ENCODE measurements around the gene MCC. TPM values are rescaled to one million over a fixed set of nuclear protein-coding genes. Genes with fewer than 3 reads are reported as not detected.

MCC gene
- total RNA-seq, 1 experiment from 2014 or later: 0.60 TPM

- Histone ChIP-seq H3K27ac (ENCODE audit: low read depth, low read length, poor library complexity, severe bottlenecking) (no peak overlapping the region), H3K4me3 (ENCODE audit: low read depth, low read length, poor library complexity, severe bottlenecking) (no peak overlapping the region), H3K27me3 (replicated peaks; ENCODE audit: insufficient read depth, low read depth, low read length, poor library complexity) (no peaks in the 10 kb centered on the region), H3K36me3 (ENCODE audit: insufficient read depth, low read length, poor library complexity, severe bottlenecking) (no peaks in the 10 kb centered on the region), H3K9me3 (ENCODE audit: low read depth, low read length, poor library complexity, severe bottlenecking) (no peaks in the 10 kb centered on the region), H3K4me1 (ENCODE audit: insufficient read depth, low read length, poor library complexity, severe bottlenecking) (no peaks in the 10 kb centered on the region)
- CTCF ChIA-PET: no interaction called here
- DNase-seq (ENCODE audit: low spot score): no peak
- BruUV-seq (replicated peaks): no TSS peak
- TF ChIP-seq, protein P1, sequence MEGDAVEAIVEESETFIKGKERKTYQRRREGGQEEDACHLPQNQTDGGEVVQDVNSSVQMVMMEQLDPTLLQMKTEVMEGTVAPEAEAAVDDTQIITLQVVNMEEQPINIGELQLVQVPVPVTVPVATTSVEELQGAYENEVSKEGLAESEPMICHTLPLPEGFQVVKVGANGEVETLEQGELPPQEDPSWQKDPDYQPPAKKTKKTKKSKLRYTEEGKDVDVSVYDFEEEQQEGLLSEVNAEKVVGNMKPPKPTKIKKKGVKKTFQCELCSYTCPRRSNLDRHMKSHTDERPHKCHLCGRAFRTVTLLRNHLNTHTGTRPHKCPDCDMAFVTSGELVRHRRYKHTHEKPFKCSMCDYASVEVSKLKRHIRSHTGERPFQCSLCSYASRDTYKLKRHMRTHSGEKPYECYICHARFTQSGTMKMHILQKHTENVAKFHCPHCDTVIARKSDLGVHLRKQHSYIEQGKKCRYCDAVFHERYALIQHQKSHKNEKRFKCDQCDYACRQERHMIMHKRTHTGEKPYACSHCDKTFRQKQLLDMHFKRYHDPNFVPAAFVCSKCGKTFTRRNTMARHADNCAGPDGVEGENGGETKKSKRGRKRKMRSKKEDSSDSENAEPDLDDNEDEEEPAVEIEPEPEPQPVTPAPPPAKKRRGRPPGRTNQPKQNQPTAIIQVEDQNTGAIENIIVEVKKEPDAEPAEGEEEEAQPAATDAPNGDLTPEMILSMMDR (conservative IDR thresholded peaks at IDR 0.05; ENCODE audit: low read depth, low read length): no peak
- no peak for TF ChIP-seq EZH2 (IDR thresholded peaks at IDR 0.05; ENCODE audit: borderline replicate concordance, low read depth, low read length, poor library complexity, severe bottlenecking)
- intact Hi-C loops (cut with micrococcal nuclease; ENCODE audit: unreplicated experiment): no loop called here
- POLR2A ChIA-PET (ENCODE audit: low non-redundant PET): no interaction called here
Observed at GRCh38 chr5:113194591-113194990, 293.7 kb downstream of the MCC start.

DNA sequence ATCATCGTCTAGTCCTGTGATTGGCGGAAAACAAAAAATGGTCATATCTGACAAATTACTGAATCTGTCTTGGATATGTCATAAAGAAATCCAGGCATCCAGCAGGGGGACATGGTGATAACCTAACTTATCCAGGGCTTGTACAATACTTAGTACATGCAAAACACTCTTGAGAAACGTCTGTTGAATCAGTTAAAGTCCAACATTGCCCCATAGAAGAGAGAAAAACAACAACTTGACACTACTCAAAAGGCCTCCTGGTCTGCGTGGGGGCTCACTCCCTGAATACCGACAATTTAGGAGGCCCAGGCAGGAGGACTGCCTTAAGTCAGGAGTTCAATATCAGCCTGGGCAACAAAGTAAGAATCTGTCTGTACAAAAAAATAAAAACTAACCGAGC, 294.1 kb downstream of the MCC start:
- H3K27me3 ChIP-seq (replicated peaks; ENCODE audit: insufficient read depth, low read depth, low read length, poor library complexity): no peaks in the 10 kb centered on the region
- no peak overlapping the region for H3K4me3 ChIP-seq (ENCODE audit: low read depth, low read length, poor library complexity, severe bottlenecking)
- no TSS peak for BruUV-seq (replicated peaks)
- DNase-seq (ENCODE audit: low spot score): no peak
- ChIA-PET CTCF (no interaction called here), POLR2A (ENCODE audit: low non-redundant PET) (no interaction called here)
- no peaks in the 10 kb centered on the region for H3K36me3 ChIP-seq (ENCODE audit: insufficient read depth, low read length, poor library complexity, severe bottlenecking)
- no peak for TF ChIP-seq EZH2 (IDR thresholded peaks at IDR 0.05; ENCODE audit: borderline replicate concordance, low read depth, low read length, poor library complexity, severe bottlenecking)
- TF ChIP-seq, protein P1 (conservative IDR thresholded peaks at IDR 0.05; ENCODE audit: low read depth, low read length): no peak
- no peaks in the 10 kb centered on the region for H3K9me3 ChIP-seq (ENCODE audit: low read depth, low read length, poor library complexity, severe bottlenecking)
- intact Hi-C loops (cut with micrococcal nuclease; ENCODE audit: unreplicated experiment): no loop called here
- H3K27ac ChIP-seq (ENCODE audit: low read depth, low read length, poor library complexity, severe bottlenecking): no peak overlapping the region
- H3K4me1 ChIP-seq (ENCODE audit: insufficient read depth, low read length, poor library complexity, severe bottlenecking): no peaks in the 10 kb centered on the region

DNA sequence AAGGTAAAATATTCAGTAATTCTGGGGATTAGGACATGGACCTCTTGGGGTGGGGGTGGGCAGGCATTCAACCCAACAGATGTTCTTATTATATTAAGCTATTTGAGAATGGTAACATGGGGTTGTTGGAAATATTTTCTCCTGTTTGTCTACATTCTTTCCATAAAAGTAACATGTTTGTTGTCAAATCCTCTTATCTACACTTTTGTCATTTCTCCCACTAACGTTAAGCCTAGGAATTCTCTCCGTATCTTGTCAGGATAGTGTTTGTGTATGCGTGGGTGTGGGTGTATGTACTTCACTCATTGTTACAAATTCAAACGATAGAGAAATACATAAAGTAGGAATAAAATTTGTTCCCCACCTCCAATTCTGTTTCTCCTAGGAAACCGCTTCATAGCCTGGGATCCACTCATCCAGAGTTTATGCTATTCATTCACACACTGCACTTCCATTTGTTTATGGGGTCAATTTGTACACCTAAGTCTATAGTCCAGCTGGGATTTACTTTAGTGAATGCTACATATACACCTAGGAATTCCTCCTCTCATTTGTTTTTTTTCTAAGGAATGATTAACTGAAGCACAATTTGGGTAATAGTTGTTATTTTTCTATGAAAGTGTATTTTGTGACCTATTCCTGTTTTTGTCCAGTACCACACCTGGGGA, 294.8 kb downstream of the MCC start:
- Histone ChIP-seq H3K4me1 (ENCODE audit: insufficient read depth, low read length, poor library complexity, severe bottlenecking) (no peaks in the 10 kb centered on the region), H3K27me3 (replicated peaks; ENCODE audit: insufficient read depth, low read depth, low read length, poor library complexity) (no peaks in the 10 kb centered on the region), H3K36me3 (ENCODE audit: insufficient read depth, low read length, poor library complexity, severe bottlenecking) (no peaks in the 10 kb centered on the region), H3K9me3 (ENCODE audit: low read depth, low read length, poor library complexity, severe bottlenecking) (no peaks in the 10 kb centered on the region), H3K27ac (ENCODE audit: low read depth, low read length, poor library complexity, severe bottlenecking) (no peak overlapping the region), H3K4me3 (ENCODE audit: low read depth, low read length, poor library complexity, severe bottlenecking) (no peak overlapping the region)
- TF ChIP-seq, protein P1 (conservative IDR thresholded peaks at IDR 0.05; ENCODE audit: low read depth, low read length): no peak
- TF ChIP-seq EZH2 (IDR thresholded peaks at IDR 0.05; ENCODE audit: borderline replicate concordance, low read depth, low read length, poor library complexity, severe bottlenecking): no peak
- BruUV-seq (replicated peaks): no TSS peak
- no peak for DNase-seq (ENCODE audit: low spot score)
- intact Hi-C loops (cut with micrococcal nuclease; ENCODE audit: unreplicated experiment): no loop called here
- POLR2A ChIA-PET (ENCODE audit: low non-redundant PET): no interaction called here
- CTCF ChIA-PET: no interaction called here

Measured in A673 (cell line).